Neural cell (in vitro differentiated cells): ENCODE data around the gene TRPM2. TPM values are rescaled to one million over a fixed set of nuclear protein-coding genes. Genes with fewer than 3 reads are reported as not detected.

Source experiments
- H2AFZ ChIP-seq: fragments of 200-600, 300-800 bp; sonication (generic), shearing (Covaris generic); 2 replicates; pipeline ENCODE4 v1.6.0; 2014; ENCODE audit warnings: low read depth, mild to moderate bottlenecking, antibody characterized with exemption, low read length, moderate library complexity
- H3F3A ChIP-seq: fragments of 200-600 bp; shearing (Covaris generic); 2 replicates; pipeline ENCODE4 v1.6.1; 2016; ENCODE audit warnings: mild to moderate bottlenecking, moderate library complexity, mixed read lengths, antibody characterized with exemption, low read length; ENCODE audit not compliant: insufficient read depth, poor library complexity, severe bottlenecking
- H3K27ac ChIP-seq: fragments of 200-600, 300-800 bp; sonication (generic), shearing (Covaris generic); 2 replicates; pipeline ENCODE4 v1.5.1; 2014; ENCODE audit warnings: mild to moderate bottlenecking, low read length, moderate library complexity
- H3K27me3 ChIP-seq: fragments of 300-800, 200-600 bp; sonication (generic), shearing (Covaris generic); 2 replicates; pipeline ENCODE4 v1.6.0; 2014; ENCODE audit warnings: mild to moderate bottlenecking, low read depth, low read length, moderate library complexity; ENCODE audit not compliant: insufficient read depth
- H3K36me3 ChIP-seq: fragments of 300-800, 200-600 bp; sonication (generic), shearing (Covaris generic); 2 replicates; pipeline ENCODE4 v1.5.1; 2014; ENCODE audit warnings: mild to moderate bottlenecking, antibody characterized with exemption, low read length, moderate library complexity; ENCODE audit not compliant: insufficient read depth
- H3K4me2 ChIP-seq: fragments of 300-800, 200-600 bp; sonication (generic), shearing (Covaris generic); 2 replicates; pipeline ENCODE4 v1.6.0; 2014; ENCODE audit warnings: mild to moderate bottlenecking, low read length
- H3K4me3 ChIP-seq: fragments of 300-800, 200-600 bp; sonication (generic), shearing (Covaris generic); 2 replicates; pipeline ENCODE4 v1.5.1; 2014; ENCODE audit warnings: mild to moderate bottlenecking, low read length, moderate library complexity
- H3K79me2 ChIP-seq: fragments of 200-600 bp; shearing (Covaris generic); replicated peaks from 2 replicates; pipeline ENCODE4 v1.6.0; 2014; ENCODE audit warnings: mild to moderate bottlenecking, low read length, moderate library complexity; ENCODE audit not compliant: insufficient read depth
- H3K9ac ChIP-seq: fragments of 300-800, 200-600 bp; sonication (generic), shearing (Covaris generic); 2 replicates; pipeline ENCODE4 v1.6.1; 2016; ENCODE audit warnings: mild to moderate bottlenecking, low read length, mixed read lengths
- H3K9me2 ChIP-seq: fragments of 200-600 bp; shearing (Covaris generic); 2 replicates; pipeline ENCODE4 v1.6.1; 2016; ENCODE audit warnings: mild to moderate bottlenecking, low read length, mixed read lengths; ENCODE audit not compliant: insufficient read depth
- H3K9me3 ChIP-seq: fragments of 200-600, 300-800 bp; sonication (generic), shearing (Covaris generic); 2 replicates; pipeline ENCODE4 v1.6.1; 2016; ENCODE audit warnings: mild to moderate bottlenecking, mixed run types, low read length, moderate library complexity, mixed read lengths
- H4K20me1 ChIP-seq: fragments of 200-600 bp; shearing (Covaris generic); 2 replicates; pipeline ENCODE4 v1.6.1; 2016; ENCODE audit warnings: mild to moderate bottlenecking, mixed run types; ENCODE audit not compliant: insufficient read depth
- EP300 ChIP-seq: fragments of 450-650 bp; conservative IDR thresholded peaks from 2 replicates; pipeline ENCODE4 v1.6.1; 2014; ENCODE audit warnings: antibody characterized with exemption, mild to moderate bottlenecking, moderate library complexity; ENCODE audit not compliant: poor library complexity, severe bottlenecking
- EZH2 ChIP-seq: fragments of 200-600, 300-800 bp; shearing (Covaris generic), sonication (generic); IDR thresholded peaks from 2 replicates; pipeline ENCODE4 v1.6.1; 2014; ENCODE audit warnings: antibody characterized with exemption, low read length, borderline replicate concordance, mild to moderate bottlenecking; ENCODE audit not compliant: insufficient read depth, poor library complexity, severe bottlenecking
- MXI1 ChIP-seq: fragments of 450-650 bp; conservative IDR thresholded peaks from 2 replicates; pipeline ENCODE4 v1.6.1; 2014; ENCODE audit warnings: antibody characterized with exemption, mild to moderate bottlenecking; ENCODE audit not compliant: poor library complexity, severe bottlenecking
- POLR2AphosphoS5 ChIP-seq: IDR thresholded peaks from 2 replicates; pipeline ENCODE4 v1.6.1; 2012
- RAD21 ChIP-seq: fragments of 450-650 bp; conservative IDR thresholded peaks from 2 replicates; pipeline ENCODE4 v1.6.1; 2014; ENCODE audit warnings: antibody characterized with exemption, mild to moderate bottlenecking, moderate library complexity
- SMC3 ChIP-seq: fragments of 450-650 bp; conservative IDR thresholded peaks from 2 replicates; pipeline ENCODE4 v1.6.1; 2014; ENCODE audit warnings: antibody characterized with exemption, mild to moderate bottlenecking, moderate library complexity; ENCODE audit not compliant: poor library complexity
- TAF1 ChIP-seq: IDR thresholded peaks from 2 replicates; pipeline ENCODE4 v1.6.1; 2012; ENCODE audit warnings: low read depth
- polyA plus RNA-seq: library from polyadenylated mRNA; depleted of rRNA; stranded (reverse); fragments of >200 nt; gene quantifications from 2 replicates; pipeline ENCODE4 v1.2.3, GENCODE V29; 2014
- TF ChIP-seq, protein P1 (sequence below): fragments of 450-650 bp; IDR thresholded peaks from 2 replicates; pipeline ENCODE4 v1.5.1; 2014; ENCODE audit warnings: antibody characterized with exemption, mild to moderate bottlenecking, moderate library complexity; ENCODE audit not compliant: poor library complexity, severe bottlenecking
- TF ChIP-seq, protein P2 (sequence below): IDR thresholded peaks from 2 replicates; pipeline ENCODE4 v1.6.1; 2012; ENCODE audit warnings: borderline replicate concordance

TRPM2 gene
- polyA plus RNA-seq, 1 donor from 2014 or later, result 0.14 TPM

DNA sequence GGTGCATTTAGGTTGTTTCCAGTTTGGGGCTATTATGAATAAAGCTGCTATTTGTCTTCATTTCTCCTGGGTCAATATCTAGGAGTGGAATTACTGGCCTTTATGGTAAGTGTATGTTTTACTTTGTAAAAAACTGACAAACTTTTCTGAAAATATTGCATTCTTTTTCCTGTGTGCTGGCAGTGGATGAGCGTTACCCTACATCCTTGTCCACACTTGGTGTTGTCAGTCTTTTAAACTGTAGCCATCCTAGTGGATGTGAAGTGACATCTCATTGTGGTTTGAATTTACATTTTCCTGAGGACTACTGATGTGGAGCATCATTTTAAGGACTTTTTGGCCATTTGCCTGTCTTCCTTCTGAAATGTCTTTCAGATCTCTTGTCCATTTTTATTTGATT is 35.9 kb downstream of the TRPM2 start:
- Histone ChIP-seq H3K9me3 (peaks cover 6% of the 10 kb centered on the region), H3F3A (no peaks in the 10 kb centered on the region), H3K36me3 (no peaks in the 10 kb centered on the region), H2AFZ (no peak overlapping the region), H3K4me3 (no peak overlapping the region), H3K27ac (no peak overlapping the region), H3K9ac (no peak overlapping the region), H3K4me2 (no peak overlapping the region), H3K27me3 (no peaks in the 10 kb centered on the region), H3K9me2 (no peaks in the 10 kb centered on the region), H4K20me1 (no peaks in the 10 kb centered on the region), H3K79me2 (no peaks in the 10 kb centered on the region)
- TF ChIP-seq MXI1 (no peak), TAF1 (no peak), EP300 (no peak), POLR2AphosphoS5 (no peak), EZH2 (no peak), RAD21 (no peak), SMC3 (no peak)
- TF ChIP-seq, protein P1, sequence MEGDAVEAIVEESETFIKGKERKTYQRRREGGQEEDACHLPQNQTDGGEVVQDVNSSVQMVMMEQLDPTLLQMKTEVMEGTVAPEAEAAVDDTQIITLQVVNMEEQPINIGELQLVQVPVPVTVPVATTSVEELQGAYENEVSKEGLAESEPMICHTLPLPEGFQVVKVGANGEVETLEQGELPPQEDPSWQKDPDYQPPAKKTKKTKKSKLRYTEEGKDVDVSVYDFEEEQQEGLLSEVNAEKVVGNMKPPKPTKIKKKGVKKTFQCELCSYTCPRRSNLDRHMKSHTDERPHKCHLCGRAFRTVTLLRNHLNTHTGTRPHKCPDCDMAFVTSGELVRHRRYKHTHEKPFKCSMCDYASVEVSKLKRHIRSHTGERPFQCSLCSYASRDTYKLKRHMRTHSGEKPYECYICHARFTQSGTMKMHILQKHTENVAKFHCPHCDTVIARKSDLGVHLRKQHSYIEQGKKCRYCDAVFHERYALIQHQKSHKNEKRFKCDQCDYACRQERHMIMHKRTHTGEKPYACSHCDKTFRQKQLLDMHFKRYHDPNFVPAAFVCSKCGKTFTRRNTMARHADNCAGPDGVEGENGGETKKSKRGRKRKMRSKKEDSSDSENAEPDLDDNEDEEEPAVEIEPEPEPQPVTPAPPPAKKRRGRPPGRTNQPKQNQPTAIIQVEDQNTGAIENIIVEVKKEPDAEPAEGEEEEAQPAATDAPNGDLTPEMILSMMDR, result no peak
- TF ChIP-seq, protein P2, sequence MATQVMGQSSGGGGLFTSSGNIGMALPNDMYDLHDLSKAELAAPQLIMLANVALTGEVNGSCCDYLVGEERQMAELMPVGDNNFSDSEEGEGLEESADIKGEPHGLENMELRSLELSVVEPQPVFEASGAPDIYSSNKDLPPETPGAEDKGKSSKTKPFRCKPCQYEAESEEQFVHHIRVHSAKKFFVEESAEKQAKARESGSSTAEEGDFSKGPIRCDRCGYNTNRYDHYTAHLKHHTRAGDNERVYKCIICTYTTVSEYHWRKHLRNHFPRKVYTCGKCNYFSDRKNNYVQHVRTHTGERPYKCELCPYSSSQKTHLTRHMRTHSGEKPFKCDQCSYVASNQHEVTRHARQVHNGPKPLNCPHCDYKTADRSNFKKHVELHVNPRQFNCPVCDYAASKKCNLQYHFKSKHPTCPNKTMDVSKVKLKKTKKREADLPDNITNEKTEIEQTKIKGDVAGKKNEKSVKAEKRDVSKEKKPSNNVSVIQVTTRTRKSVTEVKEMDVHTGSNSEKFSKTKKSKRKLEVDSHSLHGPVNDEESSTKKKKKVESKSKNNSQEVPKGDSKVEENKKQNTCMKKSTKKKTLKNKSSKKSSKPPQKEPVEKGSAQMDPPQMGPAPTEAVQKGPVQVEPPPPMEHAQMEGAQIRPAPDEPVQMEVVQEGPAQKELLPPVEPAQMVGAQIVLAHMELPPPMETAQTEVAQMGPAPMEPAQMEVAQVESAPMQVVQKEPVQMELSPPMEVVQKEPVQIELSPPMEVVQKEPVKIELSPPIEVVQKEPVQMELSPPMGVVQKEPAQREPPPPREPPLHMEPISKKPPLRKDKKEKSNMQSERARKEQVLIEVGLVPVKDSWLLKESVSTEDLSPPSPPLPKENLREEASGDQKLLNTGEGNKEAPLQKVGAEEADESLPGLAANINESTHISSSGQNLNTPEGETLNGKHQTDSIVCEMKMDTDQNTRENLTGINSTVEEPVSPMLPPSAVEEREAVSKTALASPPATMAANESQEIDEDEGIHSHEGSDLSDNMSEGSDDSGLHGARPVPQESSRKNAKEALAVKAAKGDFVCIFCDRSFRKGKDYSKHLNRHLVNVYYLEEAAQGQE, result no peak

DNA sequence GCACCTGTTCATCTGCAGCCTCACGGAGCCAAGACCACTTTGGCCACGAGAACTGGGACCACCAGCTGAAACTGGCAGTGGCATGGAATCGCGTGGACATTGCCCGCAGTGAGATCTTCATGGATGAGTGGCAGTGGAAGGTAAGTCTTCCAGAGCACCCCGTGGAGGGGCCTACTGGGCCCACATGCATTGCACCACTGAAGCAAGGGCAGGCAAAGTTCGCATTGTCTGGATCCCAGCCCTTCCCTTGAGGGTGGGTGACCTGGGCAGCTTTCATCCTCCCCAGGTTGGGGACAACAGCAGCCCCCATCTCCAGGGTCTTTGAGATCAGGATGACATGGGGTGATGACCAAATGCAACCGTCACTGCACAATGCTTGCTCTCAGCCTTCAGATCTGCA is 37.5 kb downstream of the TRPM2 start:
- no peaks in the 10 kb centered on the region for H3K79me2 ChIP-seq
- no peaks in the 10 kb centered on the region for H4K20me1 ChIP-seq
- no peaks in the 10 kb centered on the region for H3K36me3 ChIP-seq
- TF ChIP-seq, protein P1, result no peak
- no peak for TF ChIP-seq TAF1
- TF ChIP-seq POLR2AphosphoS5, result no peak
- no peak for TF ChIP-seq EZH2
- TF ChIP-seq, protein P2, result no peak
- no peak for TF ChIP-seq RAD21
- TF ChIP-seq MXI1, result no peak
- TF ChIP-seq EP300, result no peak
- H3K9me2 ChIP-seq, result no peaks in the 10 kb centered on the region
- no peak overlapping the region for H3K4me2 ChIP-seq
- no peak overlapping the region for H3K27ac ChIP-seq
- H3K9ac ChIP-seq, result no peak overlapping the region
- peaks cover 6% of the 10 kb centered on the region for H3K9me3 ChIP-seq
- no peaks in the 10 kb centered on the region for H3F3A ChIP-seq
- H3K27me3 ChIP-seq, result no peaks in the 10 kb centered on the region
- H3K4me3 ChIP-seq, result no peak overlapping the region
- no peak overlapping the region for H2AFZ ChIP-seq
